HEK293 (cell line): ENCODE data around the gene MEX3A.

ENCODE experiments used
- CTCF ChIA-PET: fragments of 350-600 bp; formaldehyde crosslinking; extraction: SDS; loops from one replicate; lab custom pipeline; 2021; ENCODE audit warnings: antibody characterized with exemption; lab: Yijun Ruan, JAX
- POLR2A ChIA-PET: fragments of 300-600 bp; formaldehyde crosslinking; extraction: SDS; loops from one replicate; lab custom pipeline; 2020; ENCODE audit warnings: antibody characterized with exemption, inconsistent platforms; lab: Yijun Ruan, JAX
- H3K27ac ChIP-seq: fragments of 200-500 bp; sonication (Bioruptor generic); 2 replicates; pipeline ENCODE4 v1.5.1; 2014; ENCODE audit warnings: low read depth, low read length, control low read depth, inconsistent platforms; ENCODE audit errors: extremely low read depth
- H3K36me3 ChIP-seq, 2 experiments: fragments of 200-500 bp in 1 of 2; sonication (Bioruptor generic) in 1 of 2; 1 replicate in 1 of 2; 2 replicates in 1 of 2; pipeline ENCODE4 v1.5.1; 2014 to 2017; ENCODE audit warnings: inconsistent platforms in 2 of 2, low read length in 2 of 2; ENCODE audit not compliant: control insufficient read depth in 2 of 2, insufficient read depth in 1 of 2
- H3K4me1 ChIP-seq: fragments of 200-500 bp; sonication (Bioruptor generic); 2 replicates; pipeline ENCODE4 v1.5.1; 2014; ENCODE audit warnings: mild to moderate bottlenecking, low read length, inconsistent platforms; ENCODE audit not compliant: control insufficient read depth, insufficient read depth
- H3K4me3 ChIP-seq: 2 replicates; pipeline ENCODE4 v1.5.1; 2011; ENCODE audit warnings: low read depth, mild to moderate bottlenecking, control low read depth, low read length, moderate library complexity
- H3K9me3 ChIP-seq: fragments of 200-500 bp; sonication (Bioruptor generic); 2 replicates; pipeline ENCODE4 v1.5.1; 2014; ENCODE audit warnings: low read depth, low read length, inconsistent platforms; ENCODE audit not compliant: control insufficient read depth, insufficient read depth
- EGR2 ChIP-seq: fragments of 450-650 bp; formaldehyde crosslinking; IDR thresholded peaks from 2 replicates; pipeline ENCODE4 v1.5.1; 2016; ENCODE audit warnings: low read depth, missing biosample characterization, missing genetic modification characterization
- GLIS2 ChIP-seq: fragments of 450-650 bp; formaldehyde crosslinking; IDR thresholded peaks from 2 replicates; pipeline ENCODE4 v1.5.1; 2016; ENCODE audit warnings: missing biosample characterization, missing genetic modification characterization
- KLF1 ChIP-seq: fragments of 450-650 bp; formaldehyde crosslinking; IDR thresholded peaks from 2 replicates; pipeline ENCODE4 v1.5.1; 2016; ENCODE audit warnings: missing biosample characterization, missing genetic modification characterization
- OVOL3 ChIP-seq: fragments of 450-650 bp; formaldehyde crosslinking; IDR thresholded peaks from 2 replicates; pipeline ENCODE4 v1.5.1; 2016; ENCODE audit warnings: missing biosample characterization, missing genetic modification characterization
- PATZ1 ChIP-seq: fragments of 450-650 bp; formaldehyde crosslinking; IDR thresholded peaks from 2 replicates; pipeline ENCODE4 v1.5.1; 2016; ENCODE audit warnings: missing biosample characterization, missing genetic modification characterization
- PRDM1 ChIP-seq: fragments of 450-650 bp; formaldehyde crosslinking; IDR thresholded peaks from 2 replicates; pipeline ENCODE4; 2016; ENCODE audit warnings: missing biosample characterization, missing genetic modification characterization
- RBAK ChIP-seq: fragments of 450-650 bp; formaldehyde crosslinking; IDR thresholded peaks from 2 replicates; pipeline ENCODE4 v1.5.1; 2016; ENCODE audit warnings: missing biosample characterization, missing genetic modification characterization
- SP7 ChIP-seq: fragments of 450-650 bp; formaldehyde crosslinking; IDR thresholded peaks from 2 replicates; pipeline ENCODE4 v1.5.1; 2016; ENCODE audit warnings: missing biosample characterization, missing genetic modification characterization
- YY2 ChIP-seq: fragments of 450-650 bp; formaldehyde crosslinking; IDR thresholded peaks from 2 replicates; pipeline ENCODE4 v1.5.1; 2016; ENCODE audit warnings: missing biosample characterization, missing genetic modification characterization
- ZEB2 ChIP-seq: fragments of 450-650 bp; formaldehyde crosslinking; IDR thresholded peaks from 2 replicates; pipeline ENCODE4 v1.5.1; 2016; ENCODE audit warnings: missing biosample characterization, missing genetic modification characterization
- ZNF140 ChIP-seq: fragments of 450-650 bp; formaldehyde crosslinking; IDR thresholded peaks from 2 replicates; pipeline ENCODE4 v1.5.1; 2016; ENCODE audit warnings: missing biosample characterization, missing genetic modification characterization
- ZNF184 ChIP-seq: fragments of 450-650 bp; IDR thresholded peaks from 2 replicates; pipeline ENCODE4 v1.5.1; 2018; ENCODE audit warnings: missing biosample characterization, mild to moderate bottlenecking, missing genetic modification characterization
- ZNF202 ChIP-seq: fragments of 450-650 bp; formaldehyde crosslinking; IDR thresholded peaks from 2 replicates; pipeline ENCODE4 v1.5.1; 2016; ENCODE audit warnings: missing biosample characterization, missing genetic modification characterization, borderline replicate concordance
- ZNF223 ChIP-seq: fragments of 450-650 bp; formaldehyde crosslinking; IDR thresholded peaks from 2 replicates; pipeline ENCODE4 v1.5.1; 2016; ENCODE audit warnings: missing biosample characterization, missing genetic modification characterization
- ZNF24 ChIP-seq: fragments of 450-650 bp; formaldehyde crosslinking; IDR thresholded peaks from 2 replicates; pipeline ENCODE4 v1.5.1; 2016; ENCODE audit warnings: missing biosample characterization, missing genetic modification characterization
- ZNF26 ChIP-seq: fragments of 450-650 bp; formaldehyde crosslinking; IDR thresholded peaks from 2 replicates; pipeline ENCODE4 v1.5.1; 2016; ENCODE audit warnings: missing biosample characterization, missing genetic modification characterization
- ZNF292 ChIP-seq: fragments of 450-650 bp; formaldehyde crosslinking; IDR thresholded peaks from 2 replicates; pipeline ENCODE4 v1.5.1; 2016; ENCODE audit warnings: low read depth, missing biosample characterization, missing genetic modification characterization, borderline replicate concordance
- ZNF341 ChIP-seq: fragments of 450-650 bp; formaldehyde crosslinking; IDR thresholded peaks from 2 replicates; pipeline ENCODE4; 2016; ENCODE audit warnings: low read depth, missing biosample characterization, missing genetic modification characterization
- ZNF354C ChIP-seq: fragments of 450-650 bp; formaldehyde crosslinking; IDR thresholded peaks from 2 replicates; pipeline ENCODE4 v1.5.1; 2016; ENCODE audit warnings: missing biosample characterization, missing genetic modification characterization, low read depth, borderline replicate concordance
- ZNF394 ChIP-seq: fragments of 450-650 bp; formaldehyde crosslinking; IDR thresholded peaks from 2 replicates; pipeline ENCODE4 v1.5.1; 2016; ENCODE audit warnings: missing biosample characterization, missing genetic modification characterization, mild to moderate bottlenecking, moderate library complexity, borderline replicate concordance
- ZNF645 ChIP-seq: fragments of 450-650 bp; formaldehyde crosslinking; IDR thresholded peaks from 2 replicates; pipeline ENCODE4; 2016; ENCODE audit warnings: missing biosample characterization, missing genetic modification characterization
- ZNF658 ChIP-seq: fragments of 450-650 bp; formaldehyde crosslinking; IDR thresholded peaks from 2 replicates; pipeline ENCODE4; 2016; ENCODE audit warnings: missing biosample characterization, missing genetic modification characterization
- ZNF664 ChIP-seq: fragments of 450-650 bp; formaldehyde crosslinking; IDR thresholded peaks from 2 replicates; pipeline ENCODE4 v1.5.1; 2016; ENCODE audit warnings: missing biosample characterization, missing genetic modification characterization
- ZNF792 ChIP-seq: fragments of 450-650 bp; formaldehyde crosslinking; IDR thresholded peaks from 2 replicates; pipeline ENCODE4 v1.5.1; 2016; ENCODE audit warnings: missing biosample characterization, missing genetic modification characterization

Gene MEX3A

GRCh38 chr1:156082309-156083091, at the start of gene MEX3A (continued):
- TF ChIP-seq ZNF26 (tag by site-specific recombination) (no peak), PRDM1 (no peak), ZNF664 (tag by site-specific recombination) (peak; percentile 45; the same call in 1 of the 2 replicates), ZNF645 (tag by site-specific recombination) (no peak), ZEB2 (tag by site-specific recombination) (0 out of 2 replicates have a peak, but pooled peaks have one; percentile 48), YY2 (tag by site-specific recombination) (no peak), ZNF341 (tag by site-specific recombination) (peak; percentile 47), PATZ1 (tag by site-specific recombination) (peak; percentile 95), RBAK (tag by site-specific recombination) (no peak), ZNF394 (tag by site-specific recombination) (peak; percentile 22; the same call in 1 of the 2 replicates)

- H3K36me3 ChIP-seq = peaks cover 14 to 45% of the 10 kb centered on the region in 2 experiments; a peak in 2 of 3 replicates
- no peak overlapping the region for H3K27ac ChIP-seq
- no peaks in the 10 kb centered on the region for H3K9me3 ChIP-seq
- TF ChIP-seq ZNF184 (tag by site-specific recombination) (no peak), ZNF223 (no peak), SP7 (tag by site-specific recombination) (no peak), ZNF292 (tag by site-specific recombination) (no peak), ZNF24 (no peak), GLIS2 (tag by site-specific recombination) (no peak), KLF1 (tag by site-specific recombination) (no peak), OVOL3 (tag by site-specific recombination) (no peak), ZNF202 (tag by site-specific recombination) (no peak), ZNF354C (tag by site-specific recombination) (no peak), ZNF658 (no peak), ZNF140 (no peak), ZNF792 (tag by site-specific recombination) (no peak), EGR2 (no peak)
- H3K4me3 ChIP-seq = no peak overlapping the region
- POLR2A ChIA-PET = interaction anchor here (0.7 to 5.8 kb wide), 10 partner anchors 11 to 95 kb away, joined by 3 to 61 read pairs (median 6); partner anchors contain the start of genes LMNA and PMF1
- CTCF ChIA-PET = interaction anchor here (0.6 to 25.6 kb wide), 22 partner anchors 9 to 219 kb away, joined by 3 to 1029 read pairs (median 5); partner anchors contain the start of gene LMNA
- H3K4me1 ChIP-seq = peaks cover 4% of the 10 kb centered on the region
Measured at GRCh38 chr1:156130578-156130942, 48.3 kb upstream of the MEX3A start.
